ENCODE data around the gene MGRN1. TPM values are rescaled to one million over a fixed set of nuclear protein-coding genes. Genes with fewer than 3 reads are reported as not detected.
A peak's percentile ranks its signal among the peaks of the same experiment; 100 is the strongest.

MGRN1 gene
- polyA plus RNA-seq, 12 donors, result 25.3 to 60.5 (median 33.1) TPM; not detected in 1

GRCh38 chr16:4685292-4685691 is 60.7 kb downstream of the MGRN1 start:
- DNase-seq, result no peak

- DNase-seq, result no peak
Observed at GRCh38 chr16:4685776-4686496, 61.3 kb downstream of the MGRN1 start.

- no peak for DNase-seq
Observed at GRCh38 chr16:4686497-4687210, 62.0 kb downstream of the MGRN1 start.

- no peak for DNase-seq
Observed at GRCh38 chr16:4687416-4687815, 62.8 kb downstream of the MGRN1 start.

- no peak for DNase-seq
Observed at GRCh38 chr16:4687946-4688673, 63.5 kb downstream of the MGRN1 start.

- DNase-seq, result no peak
Observed at GRCh38 chr16:4688674-4689045, 64.0 kb downstream of the MGRN1 start.

- DNase-seq, result no peak
Observed at GRCh38 chr16:4689091-4689671, 64.6 kb downstream of the MGRN1 start.

GRCh38 chr16:4689864-4690704 is 65.5 kb downstream of the MGRN1 start:
- no peak for DNase-seq

GRCh38 chr16:4690946-4691665 is 66.5 kb downstream of the MGRN1 start:
- DNase-seq, result no peak

GRCh38 chr16:4691666-4692412 is 67.2 kb downstream of the MGRN1 start:
- no peak for DNase-seq

- no peak for DNase-seq
Observed at GRCh38 chr16:4692460-4693295, 68.1 kb downstream of the MGRN1 start.

- DNase-seq, result peak; percentile 94
Observed at GRCh38 chr16:4693296-4693955, 68.8 kb downstream of the MGRN1 start, which contains the start of gene NUDT16L1. NUDT16L1 (plus strand) TSS chr16:4693562; CDS start chr16:4693727, 165 bp downstream.

GRCh38 chr16:4693956-4694641 is 69.5 kb downstream of the MGRN1 start:
- no peak for DNase-seq

GRCh38 chr16:4694642-4695451 is 70.2 kb downstream of the MGRN1 start:
- DNase-seq, result no peak

- no peak for DNase-seq
Observed at GRCh38 chr16:4695473-4696171, 71.0 kb downstream of the MGRN1 start.

All from muscle of arm (tissue), 12 donors.